ENCODE measurements around the gene NT5C3A. TPM values are rescaled to one million over a fixed set of nuclear protein-coding genes. Genes with fewer than 3 reads are reported as not detected.

Gene NT5C3A
- total RNA-seq, 3 donors from 2014 or later = 62.1 to 107 (median 93.8) TPM

GRCh38 chr7:33079763-33080690 lies 17.5 kb upstream of the NT5C3A start:
- TF ChIP-seq CTCF (IDR thresholded peaks at IDR 0.05) = no peak
- intact Hi-C loops (cut with DNase I, micrococcal nuclease) = no loop called here
- Histone ChIP-seq H3K9me3 (no peaks in the 10 kb centered on the region), H3K4me1 (ENCODE audit: low read depth) (no peaks in the 10 kb centered on the region), H3K36me3 (ENCODE audit: low read depth) (no peaks in the 10 kb centered on the region), H3K4me3 (no peak overlapping the region)
- no peak for ATAC-seq
- DNase-seq = no peak

GRCh38 chr7:33079096-33079495 lies 16.5 kb upstream of the NT5C3A start:
- TF ChIP-seq CTCF (IDR thresholded peaks at IDR 0.05) = no peak
- Histone ChIP-seq H3K4me1 (ENCODE audit: low read depth) (no peaks in the 10 kb centered on the region), H3K4me3 (no peak overlapping the region), H3K36me3 (ENCODE audit: low read depth) (no peaks in the 10 kb centered on the region), H3K9me3 (no peaks in the 10 kb centered on the region)
- intact Hi-C loops (cut with DNase I, micrococcal nuclease) = no loop called here
- DNase-seq = no peak
- ATAC-seq = no peak

GRCh38 chr7:33076737-33077136 lies 14.2 kb upstream of the NT5C3A start:
- no peak for DNase-seq
- no peaks in the 10 kb centered on the region for H3K36me3 ChIP-seq (ENCODE audit: low read depth)
- intact Hi-C loops (cut with DNase I, micrococcal nuclease) = no loop called here
- H3K4me3 ChIP-seq = no peak overlapping the region
- H3K9me3 ChIP-seq = no peaks in the 10 kb centered on the region
- no peak for TF ChIP-seq CTCF (IDR thresholded peaks at IDR 0.05)
- no peaks in the 10 kb centered on the region for H3K4me1 ChIP-seq (ENCODE audit: low read depth)
- ATAC-seq = no peak

- DNase-seq = no peak
- Histone ChIP-seq H3K4me1 (ENCODE audit: low read depth) (no peaks in the 10 kb centered on the region), H3K36me3 (ENCODE audit: low read depth) (no peaks in the 10 kb centered on the region), H3K4me3 (no peak overlapping the region), H3K9me3 (peaks cover 2% of the 10 kb centered on the region)
- intact Hi-C loops (cut with DNase I, micrococcal nuclease) = no loop called here
- TF ChIP-seq CTCF (IDR thresholded peaks at IDR 0.05) = no peak
- no peak for ATAC-seq
Measured at GRCh38 chr7:33075818-33076518, 13.4 kb upstream of the NT5C3A start.

- DNase-seq (no peak), ATAC-seq (no peak)
- Histone ChIP-seq H3K4me1 (ENCODE audit: low read depth) (no peaks in the 10 kb centered on the region), H3K36me3 (ENCODE audit: low read depth) (no peaks in the 10 kb centered on the region), H3K4me3 (no peak overlapping the region), H3K9me3 (peaks cover 13% of the 10 kb centered on the region)
- intact Hi-C loops (cut with DNase I, micrococcal nuclease) = no loop called here
- no peak for TF ChIP-seq CTCF (IDR thresholded peaks at IDR 0.05)
Measured at GRCh38 chr7:33073243-33073642, 10.7 kb upstream of the NT5C3A start.
